HG02759 (cell line): ENCODE measurements around the gene CHAD.

Experiments
- ATAC-seq: cut with Tn5 transposase; IDR thresholded peaks from one replicate; pipeline ENCODE4 v1.9.1; 2021; ENCODE audit warnings: mild to moderate bottlenecking, moderate library complexity; ENCODE audit not compliant: unreplicated experiment

The CHAD gene

GRCh38 chr17:50468304-50469207 lies at the start of gene CHAD:
CHAD (minus strand) TSS chr17:50468880; CDS start chr17:50468813, 67 bp downstream.
- ATAC-seq = no peak

- no peak for ATAC-seq
Measured at GRCh38 chr17:50517504-50518383, 49.1 kb upstream of the CHAD start.

GRCh38 chr17:50517011-50517410 lies 48.3 kb upstream of the CHAD start:
- ATAC-seq = no peak

- ATAC-seq = no peak
Measured at GRCh38 chr17:50514936-50515702, 46.4 kb upstream of the CHAD start.

GRCh38 chr17:50514388-50514787 lies 45.7 kb upstream of the CHAD start:
- ATAC-seq = no peak

GRCh38 chr17:50513495-50513894 lies 44.8 kb upstream of the CHAD start:
- ATAC-seq = no peak

GRCh38 chr17:50511058-50511457 lies 42.4 kb upstream of the CHAD start:
- peak; percentile 90 for ATAC-seq

GRCh38 chr17:50508573-50509460 lies 40.1 kb upstream of the CHAD start:
- ATAC-seq = no peak

GRCh38 chr17:50507871-50508572 lies 39.3 kb upstream of the CHAD start, which contains the start of gene MYCBPAP:
MYCBPAP (plus strand) TSS chr17:50508439; CDS start chr17:50508675, 236 bp downstream.
- no peak for ATAC-seq

- no peak for ATAC-seq
Measured at GRCh38 chr17:50506298-50506697, 37.6 kb upstream of the CHAD start.

- ATAC-seq = no peak
Measured at GRCh38 chr17:50505591-50506130, 37.0 kb upstream of the CHAD start.

- ATAC-seq = no peak
Measured at GRCh38 chr17:50502301-50502990, 33.8 kb upstream of the CHAD start.

- ATAC-seq = no peak
Measured at GRCh38 chr17:50501054-50501453, 32.4 kb upstream of the CHAD start.

- ATAC-seq = no peak
Measured at GRCh38 chr17:50499721-50500120, 31.0 kb upstream of the CHAD start.

GRCh38 chr17:50499270-50499669 lies 30.6 kb upstream of the CHAD start:
- ATAC-seq = no peak

GRCh38 chr17:50498021-50498874 lies 29.6 kb upstream of the CHAD start:
- ATAC-seq = no peak

- no peak for ATAC-seq
Measured at GRCh38 chr17:50495918-50496317, 27.2 kb upstream of the CHAD start.
